ENCODE results near the gene GTF2E1.
A peak's percentile ranks its signal among the peaks of the same experiment; 100 is the strongest.
"Not testable (repeated sequence)": the region's sequence is repeated elsewhere in the genome, so short reads cannot be mapped to it uniquely, and the experiment has no call there.

GTF2E1 gene

GRCh38 chr3:120756061-120756460 lies 13.5 kb downstream of the GTF2E1 start:
- no peak for DNase-seq

DNA sequence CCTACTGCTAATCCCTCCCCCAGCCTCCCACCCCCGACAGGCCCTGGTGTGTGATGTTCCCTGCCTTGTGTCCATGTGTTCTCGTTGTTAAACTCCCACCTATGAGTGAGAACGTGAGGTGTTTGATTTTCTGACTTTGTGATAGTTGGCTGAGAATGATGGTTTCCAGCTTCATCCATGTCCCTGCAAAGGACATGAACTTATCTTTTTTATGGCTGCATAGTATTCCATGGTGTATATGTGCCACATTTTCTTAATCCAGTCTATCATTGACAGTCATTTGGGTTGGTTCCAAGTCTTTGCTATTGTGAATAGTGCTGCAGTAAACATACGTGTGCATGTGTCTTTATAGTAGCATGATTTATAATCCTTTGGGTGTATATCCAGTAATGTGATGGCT lies 16.0 kb downstream of the GTF2E1 start:
- not testable (repeated sequence) for DNase-seq

- no peak for DNase-seq
Measured at GRCh38 chr3:120762615-120763014, 20.1 kb downstream of the GTF2E1 start.

DNA sequence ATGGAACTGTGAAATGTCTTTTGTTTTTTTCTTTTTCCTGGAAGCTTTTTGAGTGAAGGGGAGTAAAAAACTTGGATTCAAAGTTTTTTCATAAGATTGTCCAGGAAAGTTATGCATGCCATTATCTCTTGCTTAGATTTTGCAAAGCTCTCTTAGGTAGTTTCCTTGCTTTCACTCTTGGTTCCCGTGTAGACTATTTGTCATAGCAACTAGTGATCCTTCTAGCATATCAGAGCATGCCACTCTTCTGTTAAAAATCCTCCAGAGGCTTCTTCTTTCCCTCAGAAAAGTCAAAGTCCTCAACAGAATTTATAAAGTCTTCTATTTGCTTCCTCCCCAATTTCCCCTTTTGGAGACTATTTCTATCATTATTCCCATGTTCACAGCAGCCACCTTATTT lies 21.1 kb downstream of the GTF2E1 start:
- DNase-seq, result no peak

GRCh38 chr3:120764206-120764605 lies 21.7 kb downstream of the GTF2E1 start:
- DNase-seq, result no peak

- no peak for DNase-seq
Measured at GRCh38 chr3:120765830-120766493, 23.4 kb downstream of the GTF2E1 start.

- no peak for DNase-seq
Measured at GRCh38 chr3:120766576-120766975, 24.0 kb downstream of the GTF2E1 start.

- no peak for DNase-seq
Measured at GRCh38 chr3:120767106-120767505, 24.6 kb downstream of the GTF2E1 start.

DNA sequence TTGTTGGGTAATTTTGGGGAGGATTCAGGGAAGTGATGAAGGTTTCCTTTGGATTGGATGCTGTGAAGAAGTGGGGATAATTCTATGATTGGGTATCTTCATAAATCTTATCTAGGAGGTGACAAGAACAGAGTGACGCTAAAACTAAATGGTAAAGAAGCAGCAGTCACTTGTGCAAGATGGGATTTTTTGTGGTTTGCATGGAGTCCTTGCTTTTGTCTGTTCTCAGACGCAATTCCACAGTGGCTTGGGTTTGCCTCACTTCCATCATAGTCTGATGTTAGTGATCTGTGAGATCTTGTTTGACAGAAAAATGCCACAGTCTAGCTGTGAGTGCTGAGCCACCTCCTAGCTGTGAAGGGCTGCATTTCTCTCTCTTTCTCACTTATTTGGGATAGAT lies 26.9 kb downstream of the GTF2E1 start:
- DNase-seq, result no peak

- DNase-seq, result no peak
Measured at GRCh38 chr3:120770891-120771290, 28.3 kb downstream of the GTF2E1 start.

DNA sequence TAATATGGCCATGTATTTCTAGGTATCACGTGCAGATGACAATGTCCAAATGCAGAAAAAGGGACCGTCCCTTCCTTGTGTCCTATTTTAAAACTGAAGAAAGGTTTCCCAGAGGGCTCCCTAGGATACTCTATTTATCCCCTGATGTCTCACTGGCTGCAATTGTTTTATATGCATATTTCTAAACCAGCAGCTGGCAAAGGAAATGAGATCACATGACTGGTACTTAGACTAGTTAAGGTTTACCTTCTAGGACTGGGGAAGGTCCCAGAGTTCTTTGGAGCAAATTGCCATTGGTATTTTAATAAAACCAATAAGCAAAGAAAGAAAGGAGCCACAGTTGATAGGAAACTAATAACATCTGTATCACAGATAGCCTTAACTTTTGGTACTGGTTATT lies 29.5 kb downstream of the GTF2E1 start:
- no peak for DNase-seq

- no peak for DNase-seq
Measured at GRCh38 chr3:120773932-120774331, 31.4 kb downstream of the GTF2E1 start.

GRCh38 chr3:120775411-120775810 lies 32.9 kb downstream of the GTF2E1 start:
- DNase-seq, result no peak

- no peak for DNase-seq
Measured at GRCh38 chr3:120778776-120779175, 36.2 kb downstream of the GTF2E1 start.

DNA sequence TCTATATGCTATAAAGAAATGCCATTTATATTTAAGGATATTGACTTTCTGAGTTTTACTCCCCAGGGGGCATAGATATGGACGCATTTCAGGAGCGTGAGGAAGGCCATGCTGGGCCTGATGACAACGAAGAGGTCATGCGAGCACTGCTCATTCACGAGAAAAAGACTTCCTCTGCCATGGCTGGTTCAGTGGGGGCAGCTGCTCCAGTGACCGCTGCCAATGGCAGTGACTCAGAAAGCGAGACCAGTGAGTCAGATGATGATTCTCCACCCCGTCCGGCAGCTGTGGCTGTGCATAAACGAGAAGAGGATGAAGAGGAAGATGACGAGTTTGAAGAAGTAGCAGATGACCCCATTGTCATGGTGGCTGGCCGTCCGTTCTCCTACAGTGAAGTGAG lies 38.4 kb downstream of the GTF2E1 start:
- DNase-seq, result no peak

DNA sequence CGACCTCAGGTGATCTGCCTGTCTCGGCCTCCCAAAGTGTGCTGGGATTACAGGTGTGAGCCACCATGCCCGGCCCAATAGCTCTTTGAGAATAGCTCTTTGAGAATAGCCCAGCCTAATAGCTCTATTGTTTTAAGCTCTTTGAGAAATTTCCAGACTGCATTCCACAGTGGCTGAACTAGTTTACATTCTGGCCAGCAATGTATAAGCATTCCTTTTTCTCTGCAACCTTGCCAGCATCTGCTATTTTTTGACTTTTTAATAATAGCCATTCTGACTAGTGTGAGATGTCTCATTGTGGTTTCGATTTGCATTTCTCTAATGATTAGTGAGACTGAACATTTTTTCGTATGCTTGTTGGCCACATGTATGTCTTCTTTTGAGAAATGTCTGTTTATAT lies 43.3 kb downstream of the GTF2E1 start:
- DNase-seq, result not testable (repeated sequence)

DNA sequence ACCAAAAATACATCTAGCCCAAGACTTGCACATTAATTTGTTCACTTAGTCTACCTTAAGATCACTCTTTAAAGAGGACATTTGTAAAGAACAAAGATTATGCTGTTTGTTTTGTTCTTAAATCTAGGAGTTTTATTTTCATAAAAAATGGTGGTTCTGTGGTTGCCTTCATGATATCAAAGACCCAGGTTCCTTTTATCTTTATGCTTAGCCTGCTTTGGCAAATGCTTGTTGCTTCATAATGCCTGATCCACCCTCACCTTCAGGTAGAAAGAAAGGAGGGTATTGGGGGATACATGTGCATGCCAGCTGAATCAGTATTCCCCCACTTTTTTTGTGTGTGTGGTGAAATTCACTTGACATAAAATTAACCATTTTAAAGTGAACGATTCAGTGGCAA lies 48.5 kb downstream of the GTF2E1 start:
- DNase-seq, result no peak

GRCh38 chr3:120791913-120792312 lies 49.4 kb downstream of the GTF2E1 start:
- DNase-seq, result no peak

GRCh38 chr3:120793601-120794000 lies 51.1 kb downstream of the GTF2E1 start:
- DNase-seq, result no peak

GRCh38 chr3:120795017-120795648 lies 52.6 kb downstream of the GTF2E1 start:
- DNase-seq, result peak; percentile 81

DNA sequence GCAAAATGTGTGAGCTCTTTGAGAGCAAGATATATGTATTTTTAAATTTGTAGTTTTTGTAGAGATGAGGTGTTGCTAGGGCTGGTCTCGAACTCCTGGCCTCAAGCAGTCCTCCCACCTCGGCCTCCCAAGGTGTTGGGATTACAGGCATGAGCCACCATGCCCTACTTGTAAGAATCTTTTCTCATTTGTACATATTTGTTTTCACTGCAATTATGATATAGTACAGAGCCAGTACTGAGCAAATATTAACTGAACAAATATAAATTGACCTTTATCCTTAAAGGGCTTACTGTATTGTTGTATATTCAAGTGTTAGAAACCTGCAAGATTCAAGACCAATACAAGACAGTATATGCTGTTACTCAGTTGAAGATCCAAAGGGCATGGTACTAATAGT lies 53.4 kb downstream of the GTF2E1 start:
- no peak for DNase-seq

- no peak for DNase-seq
Measured at GRCh38 chr3:120796976-120797375, 54.4 kb downstream of the GTF2E1 start.

DNA sequence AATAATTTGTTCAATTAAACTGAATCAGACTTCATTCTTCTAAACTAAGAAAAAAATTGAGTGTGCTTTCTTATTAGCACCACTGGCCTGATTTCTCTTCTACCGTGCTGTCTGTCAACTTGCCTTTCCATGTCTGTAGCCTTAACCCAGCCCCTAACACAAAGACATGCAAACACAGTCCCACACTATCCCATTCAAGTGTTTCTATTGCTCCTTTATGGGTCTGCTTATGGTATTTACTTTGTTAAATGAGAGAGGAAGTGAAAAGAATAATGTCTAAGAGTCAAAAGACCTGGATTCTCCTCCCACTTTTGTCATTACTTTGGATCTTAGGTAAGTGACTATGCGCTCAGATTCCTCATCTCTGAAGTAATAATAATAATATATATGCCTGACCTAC lies 55.3 kb downstream of the GTF2E1 start:
- DNase-seq, result no peak

- no peak for DNase-seq
Measured at GRCh38 chr3:120798346-120798745, 55.8 kb downstream of the GTF2E1 start.

DNA sequence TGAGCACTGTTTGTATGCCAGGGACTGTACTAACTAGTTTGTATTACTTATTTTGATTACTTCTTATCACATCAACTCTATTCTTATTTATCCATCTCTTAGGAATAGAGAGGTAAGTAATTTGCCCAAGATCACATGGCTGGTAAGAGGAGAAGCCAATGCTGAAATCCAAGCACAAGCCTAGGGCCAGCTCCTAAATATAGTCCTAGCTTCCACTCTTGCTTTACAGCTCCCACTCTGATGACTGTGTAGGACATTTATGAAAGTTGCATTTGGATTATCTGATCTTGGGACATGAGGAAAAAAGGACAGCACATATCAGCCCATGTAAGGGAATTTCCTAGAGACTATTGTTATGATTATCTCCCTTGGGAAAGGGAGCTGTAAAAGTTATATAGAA lies 58.1 kb downstream of the GTF2E1 start:
- DNase-seq, result no peak
